Stimulated activated CD4-positive, alpha-beta T cell treated with anti-CD3 and anti-CD28 coated beads, Interleukin-12 subunit alpha, Interleukin-12 subunit beta, amount 100 ng/mL, for 4 hours (primary cell): ENCODE measurements around the gene HNRNPF.
"Not testable (repeated sequence)": the region's sequence is repeated elsewhere in the genome, so short reads cannot be mapped to it uniquely, and the experiment has no call there.

Experiments
- DNase-seq: peaks from one replicate; pipeline ENCODE4 v3.0.0-alpha.2; 2020

Gene HNRNPF

DNA sequence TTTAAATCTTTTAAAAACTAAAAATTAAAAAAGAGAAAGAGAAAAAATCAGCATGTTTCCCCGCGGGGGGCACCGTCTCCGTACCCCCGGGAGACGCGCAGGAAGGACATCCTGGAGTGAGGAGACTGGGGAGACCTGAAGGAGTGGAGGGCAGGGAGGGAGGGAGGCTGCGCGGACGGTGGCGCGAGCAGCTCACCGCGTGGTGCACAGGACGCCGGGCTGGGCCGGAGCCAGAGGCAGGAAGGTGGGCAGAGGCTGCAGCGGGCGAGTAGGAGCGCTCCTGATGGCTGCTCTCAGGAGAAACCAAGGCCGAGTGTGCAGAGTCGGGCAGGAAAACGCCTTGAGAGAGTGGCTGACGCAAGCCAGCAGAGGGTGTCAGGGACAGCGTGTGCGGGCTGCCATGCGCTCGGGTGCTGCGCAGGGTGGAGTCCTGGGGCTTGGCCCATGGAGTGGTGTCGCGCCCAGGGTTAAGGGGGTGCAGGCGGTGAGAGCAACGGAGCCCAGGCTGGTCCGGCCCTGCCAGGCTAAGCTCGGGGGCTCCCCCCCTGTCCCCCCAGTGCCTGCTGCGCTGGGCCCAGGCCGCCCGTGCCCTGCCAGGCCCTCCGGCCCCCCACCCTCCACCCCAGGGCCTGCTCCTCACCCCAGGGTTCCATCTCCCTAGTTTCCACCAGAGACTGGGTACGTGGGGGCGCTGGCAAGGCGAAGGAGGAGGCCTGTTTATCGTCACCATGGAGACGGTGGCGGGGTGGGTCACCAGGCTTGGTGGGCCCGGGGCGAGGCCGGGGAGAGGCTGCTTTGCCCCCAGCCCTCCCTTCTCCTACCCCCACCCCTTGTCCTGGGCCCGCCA, 66.5 kb downstream of the HNRNPF start:
- no peak for DNase-seq

DNA sequence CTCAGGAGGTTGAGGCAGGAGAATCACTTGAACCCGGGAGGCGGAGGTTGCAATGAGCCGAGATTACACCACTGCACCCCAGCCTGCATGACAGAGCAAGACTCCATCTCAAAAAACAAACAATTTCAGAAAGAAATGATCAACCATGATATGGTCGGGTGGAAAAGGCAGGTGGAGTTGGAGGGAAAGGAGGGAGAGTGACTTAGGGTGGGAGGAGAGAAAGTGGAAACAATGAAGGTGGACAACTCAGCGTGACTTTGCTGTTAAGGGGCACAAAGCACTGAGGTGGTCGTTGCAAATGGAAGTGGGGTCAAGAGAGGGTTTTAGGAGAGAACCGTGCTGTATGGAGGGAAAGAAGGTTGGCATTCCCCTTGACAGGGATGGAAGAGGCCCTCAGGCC, 67.5 kb downstream of the HNRNPF start:
- DNase-seq = no peak

DNA sequence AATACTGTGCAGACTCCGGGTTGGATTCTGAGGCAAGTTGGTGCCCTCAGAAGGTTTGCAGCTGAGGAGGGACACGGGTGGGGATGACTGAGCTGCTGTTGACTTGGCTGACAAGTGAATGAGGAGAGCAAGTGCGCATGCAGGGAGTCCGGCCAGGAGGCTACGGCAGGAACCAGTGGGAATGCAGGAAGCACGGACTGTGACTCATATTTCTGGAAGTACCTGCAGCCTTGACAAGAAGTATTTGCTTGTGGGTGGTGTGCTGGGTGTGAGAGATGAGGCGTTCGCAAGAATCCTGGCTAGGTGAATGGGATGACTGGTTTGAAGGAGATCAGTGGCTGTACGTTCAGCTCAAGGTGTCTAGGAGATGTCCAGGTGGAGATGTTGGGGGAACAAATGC, 68.4 kb downstream of the HNRNPF start:
- no peak for DNase-seq

DNA sequence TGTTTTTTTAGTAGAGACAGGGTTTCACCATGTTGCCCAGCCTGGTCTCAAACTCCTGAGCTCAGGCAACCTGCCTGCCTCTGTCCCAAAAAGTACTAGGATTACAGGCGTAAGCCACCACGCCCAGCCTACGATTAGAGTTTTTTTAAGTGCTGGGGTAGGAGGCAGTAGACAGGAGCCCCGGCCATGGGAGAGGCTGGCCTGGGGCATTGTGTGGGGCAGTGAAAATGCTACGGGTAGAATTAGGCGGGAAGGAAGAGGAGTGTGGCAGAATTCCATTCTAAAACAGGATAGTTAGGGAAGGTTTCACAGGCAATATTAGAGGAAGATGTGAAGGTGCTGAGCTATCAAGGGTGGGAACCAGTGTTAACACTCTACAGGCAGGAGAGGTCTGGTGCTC, 68.9 kb downstream of the HNRNPF start:
- DNase-seq = no peak

DNA sequence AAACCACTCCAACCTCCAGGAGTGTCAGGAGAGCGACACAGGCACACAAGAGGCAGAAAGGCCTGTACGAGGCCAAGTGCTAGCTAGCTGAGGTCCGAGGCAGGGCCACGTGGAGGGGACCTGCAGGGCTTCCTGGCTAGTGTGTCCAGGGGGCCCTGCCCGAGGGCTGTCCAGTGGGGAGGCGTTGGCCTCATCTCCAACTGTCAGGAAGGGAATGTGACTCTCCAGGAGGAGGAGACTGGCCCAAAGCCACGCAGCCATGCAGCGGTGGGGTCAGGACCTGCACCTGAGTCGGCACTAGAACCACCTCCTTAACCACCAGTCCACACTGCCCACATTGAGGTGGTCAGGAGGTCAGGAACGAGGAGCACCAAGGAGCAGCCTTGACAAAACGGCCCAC, 69.8 kb downstream of the HNRNPF start:
- no peak for DNase-seq

DNA sequence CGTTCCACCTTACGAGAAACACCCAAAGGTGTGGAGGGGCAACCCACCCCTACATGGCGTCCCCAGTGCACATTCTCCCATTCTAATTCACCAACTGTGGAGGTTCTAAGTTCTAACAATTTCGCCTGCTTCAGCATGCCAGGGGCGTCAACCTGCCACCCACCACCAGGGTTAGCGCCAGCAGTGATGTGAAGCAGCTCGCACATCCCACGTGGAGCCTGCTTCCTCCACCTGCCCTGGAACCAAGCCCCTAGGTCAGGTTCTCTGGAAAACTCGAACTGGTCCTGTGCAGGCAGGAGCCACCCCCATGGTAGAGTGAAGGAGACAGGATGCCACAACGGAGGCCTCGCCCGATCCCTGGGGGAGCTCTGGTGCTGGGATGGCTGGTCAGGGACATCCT, 70.9 kb downstream of the HNRNPF start:
- no peak for DNase-seq

DNA sequence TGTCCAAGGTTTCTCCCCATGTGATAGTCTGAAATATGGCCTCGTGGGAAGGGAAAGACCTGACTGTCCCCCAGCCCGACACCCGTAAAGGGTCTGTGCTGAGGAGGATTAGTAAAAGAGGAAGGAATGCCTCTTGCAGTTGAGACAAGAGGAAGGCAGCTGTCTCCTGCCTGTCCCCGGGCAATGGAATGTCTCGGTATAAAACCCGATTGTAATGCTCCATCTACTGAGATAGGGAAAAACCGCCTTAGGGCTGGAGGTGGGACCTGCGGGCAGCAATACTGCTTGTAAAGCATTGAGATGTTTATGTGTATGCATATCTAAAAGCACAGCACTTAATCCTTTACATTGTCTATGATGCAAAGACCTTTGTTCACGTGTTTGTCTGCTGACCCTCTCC, 71.5 kb downstream of the HNRNPF start:
- not testable (repeated sequence) for DNase-seq

DNA sequence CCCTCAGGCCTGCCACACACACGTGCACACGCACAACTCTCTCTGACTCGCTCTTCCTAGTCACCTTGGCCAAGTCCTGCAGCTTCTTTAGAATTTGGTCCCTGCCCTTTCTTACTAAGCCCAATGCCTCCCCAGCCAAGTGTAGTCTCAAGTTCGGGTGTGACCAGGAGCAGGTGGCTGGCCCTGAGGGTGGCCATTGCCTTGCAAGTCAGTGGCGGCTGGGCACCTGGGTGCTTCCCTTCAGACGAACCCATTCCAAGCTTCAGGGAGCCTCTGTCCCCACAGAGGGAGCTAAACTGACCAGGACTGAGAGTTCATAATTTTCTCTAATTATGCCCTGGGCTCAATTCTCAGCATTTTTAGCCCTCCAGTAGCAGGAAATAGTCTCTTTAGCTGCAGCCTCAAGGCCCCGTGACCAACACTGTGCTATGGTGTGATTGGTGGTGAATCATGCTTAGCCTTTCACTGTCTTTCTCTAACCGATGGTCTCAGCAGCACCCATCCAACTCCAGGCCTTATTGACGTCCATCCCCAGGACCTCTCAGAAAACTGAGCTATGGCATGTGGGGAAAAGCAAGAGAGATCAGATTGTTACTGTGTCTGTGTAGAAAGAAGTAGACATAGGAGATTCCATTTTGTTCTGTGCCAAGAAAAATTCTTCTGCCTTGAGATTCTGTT, 72.2 kb downstream of the HNRNPF start:
- no peak for DNase-seq

DNA sequence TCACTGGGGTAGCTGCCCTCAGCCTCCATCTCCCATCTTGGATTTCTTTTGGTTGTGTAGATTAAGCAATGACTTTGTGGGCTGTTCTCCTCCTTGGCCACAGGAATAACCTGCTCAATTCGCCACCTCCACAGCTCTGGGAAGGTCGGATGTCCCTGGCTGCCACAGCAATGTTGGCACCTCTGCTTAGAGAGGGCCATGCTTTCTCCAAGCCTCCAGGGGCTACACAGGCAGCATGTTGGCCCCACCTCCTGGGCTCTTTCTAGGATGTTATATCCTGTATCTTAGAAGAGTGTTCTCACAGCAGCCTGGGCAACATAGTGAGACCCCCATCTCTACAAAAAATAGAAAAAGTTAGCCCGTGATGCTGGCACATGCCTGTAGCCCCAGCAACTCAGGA, 72.9 kb downstream of the HNRNPF start:
- no peak for DNase-seq
